ENCODE measurements around the gene MAT2B.
A peak's percentile ranks its signal among the peaks of the same experiment; 100 is the strongest.

Gene MAT2B

GRCh38 chr5:163504079-163504931 lies 1.1 kb upstream of the MAT2B start:
- H4K20me1 ChIP-seq (ENCODE audit: insufficient read depth): 0 out of 2 replicates have a peak, but pooled peaks cover 6% of the 10 kb centered on the region
- H3K4me3 ChIP-seq (IDR thresholded peaks at IDR 0.05; ENCODE audit: insufficient read depth, low read depth, low read length): no peak overlapping the region

GRCh38 chr5:163505049-163505367 lies 411 bp upstream of the MAT2B start:
- no peak for TF ChIP-seq CTCF (conservative IDR thresholded peaks at IDR 0.05; ENCODE audit: low read depth, low read length)
- Histone ChIP-seq H3K4me1 (ENCODE audit: low read depth, poor library complexity, severe bottlenecking) (peaks cover 18% of the 10 kb centered on the region), H3K27ac (peak overlapping the region; percentile 82), H3K9ac (peak overlapping the region; percentile 82), H2AFZ (ENCODE audit: low read depth) (peak overlapping the region; percentile 88), H3K36me3 (ENCODE audit: insufficient read depth) (no peaks in the 10 kb centered on the region), H3K79me2 (ENCODE audit: insufficient read depth, low read depth) (peaks cover 41% of the 10 kb centered on the region), H3K4me2 (peak overlapping the region; percentile 88), H3K4me3 (IDR thresholded peaks at IDR 0.05; ENCODE audit: insufficient read depth, low read depth, low read length) (no peak overlapping the region), H4K20me1 (ENCODE audit: insufficient read depth) (0 out of 2 replicates have a peak, but pooled peaks cover 6% of the 10 kb centered on the region), H3K27me3 (ENCODE audit: insufficient read depth, low read depth) (no peaks in the 10 kb centered on the region)

More at GRCh38 chr5:163504079-163504931, 1.1 kb upstream of the MAT2B start:
- Histone ChIP-seq H3K36me3 (ENCODE audit: insufficient read depth) (no peaks in the 10 kb centered on the region), H2AFZ (ENCODE audit: low read depth) (peak overlapping the region; percentile 88), H3K4me2 (peak overlapping the region; percentile 88), H3K27ac (peak overlapping the region; percentile 82), H3K4me1 (ENCODE audit: low read depth, poor library complexity, severe bottlenecking) (peaks cover 14% of the 10 kb centered on the region), H3K79me2 (ENCODE audit: insufficient read depth, low read depth) (peaks cover 34% of the 10 kb centered on the region), H3K27me3 (ENCODE audit: insufficient read depth, low read depth) (no peaks in the 10 kb centered on the region), H3K9ac (peak overlapping the region; percentile 82)
- TF ChIP-seq CTCF (conservative IDR thresholded peaks at IDR 0.05; ENCODE audit: low read depth, low read length): no peak

- Histone ChIP-seq H2AFZ (ENCODE audit: low read depth) (no peak overlapping the region), H3K27me3 (ENCODE audit: insufficient read depth, low read depth) (no peaks in the 10 kb centered on the region), H3K9ac (peak overlapping the region; percentile 82; the same call in 1 of the 2 replicates), H3K79me2 (ENCODE audit: insufficient read depth, low read depth) (peaks cover 51% of the 10 kb centered on the region), H3K4me1 (ENCODE audit: low read depth, poor library complexity, severe bottlenecking) (peaks cover 18% of the 10 kb centered on the region), H3K36me3 (ENCODE audit: insufficient read depth) (no peaks in the 10 kb centered on the region), H3K4me2 (peak overlapping the region; percentile 80), H3K4me3 (IDR thresholded peaks at IDR 0.05; ENCODE audit: insufficient read depth, low read depth, low read length) (no peak overlapping the region), H3K27ac (peak overlapping the region; percentile 82), H4K20me1 (ENCODE audit: insufficient read depth) (0 out of 2 replicates have a peak, but pooled peaks cover 6% of the 10 kb centered on the region)
- TF ChIP-seq CTCF (conservative IDR thresholded peaks at IDR 0.05; ENCODE audit: low read depth, low read length): no peak; the same call in 1 of the 2 replicates
Observed at GRCh38 chr5:163506095-163506457, 657 bp downstream of the MAT2B start.

GRCh38 chr5:163506726-163507125 lies 1.3 kb downstream of the MAT2B start:
- H4K20me1 ChIP-seq (ENCODE audit: insufficient read depth): 0 out of 2 replicates have a peak, but pooled peaks cover 6% of the 10 kb centered on the region
- peak overlapping the region; percentile 82; the same call in 1 of the 2 replicates for H3K9ac ChIP-seq
- H3K27me3 ChIP-seq (ENCODE audit: insufficient read depth, low read depth): no peaks in the 10 kb centered on the region
- peaks cover 18% of the 10 kb centered on the region for H3K4me1 ChIP-seq (ENCODE audit: low read depth, poor library complexity, severe bottlenecking)
- H3K4me2 ChIP-seq: peak overlapping the region; percentile 80
- no peak for TF ChIP-seq CTCF (conservative IDR thresholded peaks at IDR 0.05; ENCODE audit: low read depth, low read length)
- H2AFZ ChIP-seq (ENCODE audit: low read depth): no peak overlapping the region
- peaks cover 56% of the 10 kb centered on the region for H3K79me2 ChIP-seq (ENCODE audit: insufficient read depth, low read depth)
- peak overlapping the region; percentile 82; the same call in 1 of the 2 replicates for H3K27ac ChIP-seq
- H3K36me3 ChIP-seq (ENCODE audit: insufficient read depth): no peaks in the 10 kb centered on the region
- no peak overlapping the region for H3K4me3 ChIP-seq (IDR thresholded peaks at IDR 0.05; ENCODE audit: insufficient read depth, low read depth, low read length)
